ENCODE measurements around the gene ZNF217. TPM values are rescaled to one million over a fixed set of nuclear protein-coding genes. Genes with fewer than 3 reads are reported as not detected.
"Not testable (repeated sequence)": the region's sequence is repeated elsewhere in the genome, so short reads cannot be mapped to it uniquely, and the experiment has no call there.

Gene ZNF217
- total RNA-seq, 2 experiments from 2014 or later, result 51.3 to 51.8 TPM

- Mint-ChIP-seq H3K4me1 (ENCODE audit: low read depth) (peaks cover 37% of the 10 kb centered on the region), H3K27me3 (no peaks in the 10 kb centered on the region), H3K4me3 (peak overlapping the region; percentile 82), H3K27ac (peak overlapping the region; percentile 96), H3K9me3 (no peaks in the 10 kb centered on the region), H3K36me3 (ENCODE audit: low read depth) (peaks cover 18% of the 10 kb centered on the region)
- intact Hi-C loops (cut with micrococcal nuclease), result no loop called here
- CTCF ChIA-PET, result interaction anchor here (0.8 to 2.6 kb wide), 10 partner anchors 11 to 330 kb away, joined by 4 to 11 read pairs (median 6); no protein-coding TSS in a partner anchor
- ATAC-seq (peak; percentile 81), DNase-seq (peak; percentile 90)
- no peak for TF ChIP-seq CTCF (IDR thresholded peaks at IDR 0.05)
- POLR2A ChIA-PET, result interaction anchor here (0.5 to 3.8 kb wide), 13 partner anchors 11 to 326 kb away, joined by 3 to 29 read pairs (median 4); partner anchors contain the start of gene ZNF217
Observed at GRCh38 chr20:53609491-53610445, 16.1 kb upstream of the ZNF217 start.

GRCh38 chr20:53608456-53609452 lies 15.1 kb upstream of the ZNF217 start:
- DNase-seq (peak; percentile 60), ATAC-seq (peak; percentile 34)
- intact Hi-C loops (cut with micrococcal nuclease), result no loop called here
- no peaks in the 10 kb centered on the region for H3K27me3 Mint-ChIP-seq
- H3K9me3 Mint-ChIP-seq, result no peaks in the 10 kb centered on the region
- no peak for TF ChIP-seq CTCF (IDR thresholded peaks at IDR 0.05)
- ChIA-PET POLR2A (interaction anchor here (0.6 to 3.8 kb wide), 12 partner anchors 10 to 327 kb away, joined by 3 to 29 read pairs (median 3); partner anchors contain the start of gene ZNF217), CTCF (interaction anchor here (1.2 to 2.6 kb wide), 7 partner anchors 11 to 331 kb away, joined by 4 to 11 read pairs (median 6); no protein-coding TSS in a partner anchor)
- peaks cover 37% of the 10 kb centered on the region for H3K4me1 Mint-ChIP-seq (ENCODE audit: low read depth)
- peaks cover 18% of the 10 kb centered on the region for H3K36me3 Mint-ChIP-seq (ENCODE audit: low read depth)
- H3K4me3 Mint-ChIP-seq, result peak overlapping the region; percentile 82
- peak overlapping the region; percentile 96 for H3K27ac Mint-ChIP-seq

GRCh38 chr20:53608071-53608455 lies 14.4 kb upstream of the ZNF217 start:
- no peak for TF ChIP-seq CTCF (IDR thresholded peaks at IDR 0.05)
- DNase-seq, result no peak
- intact Hi-C loops (cut with micrococcal nuclease), result no loop called here
- H3K4me3 Mint-ChIP-seq, result peak overlapping the region; percentile 82
- H3K9me3 Mint-ChIP-seq, result no peaks in the 10 kb centered on the region
- ChIA-PET CTCF (no interaction called here), POLR2A (interaction anchor here (0.6 to 3.8 kb wide), 5 partner anchors 9 to 131 kb away, joined by 3 to 29 read pairs (median 3); no protein-coding TSS in a partner anchor)
- no peak for ATAC-seq
- H3K36me3 Mint-ChIP-seq (ENCODE audit: low read depth), result peaks cover 18% of the 10 kb centered on the region
- H3K27me3 Mint-ChIP-seq, result no peaks in the 10 kb centered on the region
- peak overlapping the region; percentile 96 for H3K27ac Mint-ChIP-seq
- H3K4me1 Mint-ChIP-seq (ENCODE audit: low read depth), result peaks cover 32% of the 10 kb centered on the region

- ATAC-seq, result no peak
- DNase-seq, result no peak
- ChIA-PET CTCF (no interaction called here), POLR2A (no interaction called here)
- Mint-ChIP-seq H3K27ac (peak overlapping the region; percentile 25), H3K4me1 (ENCODE audit: low read depth) (peaks cover 35% of the 10 kb centered on the region), H3K4me3 (no peak overlapping the region), H3K27me3 (no peaks in the 10 kb centered on the region), H3K9me3 (no peaks in the 10 kb centered on the region), H3K36me3 (ENCODE audit: low read depth) (peaks cover 19% of the 10 kb centered on the region)
- TF ChIP-seq CTCF (IDR thresholded peaks at IDR 0.05), result no peak
- intact Hi-C loops (cut with micrococcal nuclease), result no loop called here
Observed at GRCh38 chr20:53606364-53606985, 12.8 kb upstream of the ZNF217 start.

- ATAC-seq; H3K4me3 Mint-ChIP-seq; H3K27me3 Mint-ChIP-seq; DNase-seq; H3K27ac Mint-ChIP-seq; H3K9me3 Mint-ChIP-seq; POLR2A ChIA-PET; CTCF ChIA-PET; intact Hi-C loops (cut with micrococcal nuclease): not testable (repeated sequence)
- peaks cover 35% of the 10 kb centered on the region for H3K4me1 Mint-ChIP-seq (ENCODE audit: low read depth)
- peaks cover 19% of the 10 kb centered on the region for H3K36me3 Mint-ChIP-seq (ENCODE audit: low read depth)
Observed at GRCh38 chr20:53605401-53605800, 11.8 kb upstream of the ZNF217 start.

GRCh38 chr20:53604846-53605245 lies 11.2 kb upstream of the ZNF217 start:
- Mint-ChIP-seq H3K4me1 (ENCODE audit: low read depth) (peaks cover 32% of the 10 kb centered on the region), H3K36me3 (ENCODE audit: low read depth) (peaks cover 22% of the 10 kb centered on the region)
- H3K27ac Mint-ChIP-seq; H3K4me3 Mint-ChIP-seq; H3K27me3 Mint-ChIP-seq; H3K9me3 Mint-ChIP-seq; CTCF ChIA-PET; POLR2A ChIA-PET; DNase-seq; intact Hi-C loops (cut with micrococcal nuclease); ATAC-seq: not testable (repeated sequence)

Measured in activated CD8-positive, alpha-beta T cell treated with anti-CD3 and anti-CD28 coated beads for 36 hours (primary cell).